GM18517 (cell line): ENCODE measurements around the gene CYBB.

Source experiments
- ATAC-seq: cut with Tn5 transposase; IDR thresholded peaks from one replicate; pipeline ENCODE4 v1.9.1; 2021; ENCODE audit warnings: mild to moderate bottlenecking, moderate library complexity; ENCODE audit not compliant: unreplicated experiment

Gene CYBB

GRCh38 chrX:37785569-37785968, 5.7 kb downstream of the CYBB start:
- no peak for ATAC-seq

- peak; percentile 86 for ATAC-seq
These were observed 7.0 kb downstream of the CYBB start for GRCh38 chrX:37786624-37787422.

GRCh38 chrX:37787423-37787869, 7.6 kb downstream of the CYBB start:
- peak; percentile 59 for ATAC-seq

GRCh38 chrX:37796310-37796709, 16.5 kb downstream of the CYBB start:
- no peak for ATAC-seq

GRCh38 chrX:37796805-37797204, 16.9 kb downstream of the CYBB start:
- peak; percentile 75 for ATAC-seq

GRCh38 chrX:37799936-37800335, 20.1 kb downstream of the CYBB start:
- no peak for ATAC-seq

GRCh38 chrX:37800717-37801116, 20.9 kb downstream of the CYBB start:
- no peak for ATAC-seq

GRCh38 chrX:37802028-37802427, 22.2 kb downstream of the CYBB start:
- ATAC-seq, result no peak

- no peak for ATAC-seq
These were observed 23.2 kb downstream of the CYBB start for GRCh38 chrX:37803057-37803456.

GRCh38 chrX:37809970-37810369, 30.1 kb downstream of the CYBB start:
- ATAC-seq, result no peak

- no peak for ATAC-seq
These were observed 32.3 kb downstream of the CYBB start for GRCh38 chrX:37812110-37812509.

- ATAC-seq, result no peak
These were observed 33.7 kb downstream of the CYBB start for GRCh38 chrX:37813570-37813969.

GRCh38 chrX:37815366-37815765, 35.5 kb downstream of the CYBB start:
- peak; percentile 32 for ATAC-seq

GRCh38 chrX:37816766-37817165, 36.9 kb downstream of the CYBB start:
- peak; percentile 13 for ATAC-seq

GRCh38 chrX:37817176-37817575, 37.3 kb downstream of the CYBB start:
- peak; percentile 9 for ATAC-seq

GRCh38 chrX:37817579-37817978, 37.7 kb downstream of the CYBB start:
- ATAC-seq, result peak; percentile 40

GRCh38 chrX:37818031-37818430, 38.2 kb downstream of the CYBB start:
- ATAC-seq, result peak; percentile 46

GRCh38 chrX:37820646-37821045, 40.8 kb downstream of the CYBB start:
- ATAC-seq, result no peak

GRCh38 chrX:37824491-37825214, 44.8 kb downstream of the CYBB start:
- ATAC-seq, result no peak

GRCh38 chrX:37825215-37825842, 45.5 kb downstream of the CYBB start:
- peak; percentile 70 for ATAC-seq

GRCh38 chrX:37829721-37830120, 49.9 kb downstream of the CYBB start:
- ATAC-seq, result no peak

GRCh38 chrX:37830371-37830770, 50.5 kb downstream of the CYBB start:
- no peak for ATAC-seq
